Liver (tissue), 9 donors: ENCODE data around the gene MISP3. TPM values are rescaled to one million over a fixed set of nuclear protein-coding genes. Genes with fewer than 3 reads are reported as not detected.

Experiments
- DNase-seq: peaks from one replicate; pipeline ENCODE4 v3.0.0-alpha.2; 2017; ENCODE audit warnings: low spot score
- H3K27ac ChIP-seq, 2 donors: one replicate each; pipeline ENCODE4 v1.7.0; 2013; ENCODE audit warnings: inconsistent platforms in 2 of 2, low read length in 2 of 2, control low read depth in 1 of 2, low read depth in 1 of 2, mild to moderate bottlenecking in 1 of 2
- H3K27me3 ChIP-seq, 4 donors: one replicate each; pipeline versions ENCODE4 v1.6.1 to v1.7.0; 2013; ENCODE audit warnings: low read length in 3 of 4, inconsistent platforms in 1 of 4, mild to moderate bottlenecking in 1 of 4, moderate library complexity in 1 of 4; ENCODE audit not compliant: control insufficient read depth in 4 of 4, insufficient read depth in 4 of 4
- H3K36me3 ChIP-seq, 4 donors: one replicate each; pipeline versions ENCODE4 v1.6.1 to v1.7.0; 2013; ENCODE audit warnings: low read length in 3 of 4, mild to moderate bottlenecking in 3 of 4, low read depth in 1 of 4, moderate library complexity in 1 of 4; ENCODE audit not compliant: control insufficient read depth in 4 of 4, insufficient read depth in 3 of 4
- H3K4me1 ChIP-seq, 4 donors: one replicate each; pipeline versions ENCODE4 v1.6.1 to v1.7.0; 2013; ENCODE audit warnings: low read length in 3 of 4, mild to moderate bottlenecking in 3 of 4, moderate library complexity in 1 of 4; ENCODE audit not compliant: control insufficient read depth in 4 of 4, insufficient read depth in 4 of 4
- H3K4me3 ChIP-seq, 3 donors: one replicate each; pipeline versions ENCODE4 v1.6.1 to v1.7.0; 2013; ENCODE audit warnings: low read length in 3 of 3, control low read depth in 1 of 3, low read depth in 1 of 3, mild to moderate bottlenecking in 1 of 3
- H3K9ac ChIP-seq, 2 donors: one replicate each; pipeline ENCODE4 v1.7.0; 2013; ENCODE audit warnings: low read length in 2 of 2, mild to moderate bottlenecking in 2 of 2, moderate library complexity in 2 of 2, control low read depth in 1 of 2, low read depth in 1 of 2
- H3K9me3 ChIP-seq, 4 donors: one replicate each; pipeline versions ENCODE4 v1.6.1 to v1.7.0; 2013; ENCODE audit warnings: low read length in 3 of 4; ENCODE audit not compliant: control insufficient read depth in 4 of 4
- EGR1 ChIP-seq, 2 donors: IDR thresholded peaks; 2 replicates each; pipeline ENCODE4 v1.6.1; 2016 to 2018; ENCODE audit warnings: antibody characterized with exemption in 2 of 2, low read depth in 2 of 2
- FOXA2 ChIP-seq: IDR thresholded peaks from 2 replicates; pipeline ENCODE4 v1.6.1; 2016; ENCODE audit warnings: antibody characterized with exemption
- HNF4A ChIP-seq, 2 donors: conservative IDR thresholded peaks; 2 replicates each; pipeline ENCODE4 v1.6.1; 2016; ENCODE audit warnings: antibody characterized with exemption in 2 of 2, mild to moderate bottlenecking in 2 of 2
- HNF4G ChIP-seq: IDR thresholded peaks from 2 replicates; pipeline ENCODE4 v1.6.1; 2016; ENCODE audit warnings: antibody characterized with exemption
- JUND ChIP-seq, 2 donors: IDR thresholded peaks; 2 replicates each; pipeline ENCODE4 v1.6.1; 2016; ENCODE audit warnings: antibody characterized with exemption in 2 of 2
- NR2F2 ChIP-seq: IDR thresholded peaks from 2 replicates; pipeline ENCODE4 v1.6.1; 2016; ENCODE audit warnings: antibody characterized with exemption
- RAD21 ChIP-seq, 2 donors: IDR thresholded peaks; 2 replicates each; pipeline ENCODE4 v1.6.1; 2016; ENCODE audit warnings: antibody characterized with exemption in 2 of 2, mild to moderate bottlenecking in 2 of 2
- REST ChIP-seq: IDR thresholded peaks from 2 replicates; pipeline ENCODE4 v1.6.1; 2016; ENCODE audit warnings: antibody characterized with exemption, mild to moderate bottlenecking
- RXRA ChIP-seq, 2 donors: IDR thresholded peaks; 2 replicates each; pipeline ENCODE4 v1.6.1; 2017 to 2018; ENCODE audit warnings: antibody characterized with exemption in 2 of 2, mild to moderate bottlenecking in 1 of 2
- SP1 ChIP-seq: IDR thresholded peaks from 2 replicates; pipeline ENCODE4 v1.6.1; 2018; ENCODE audit warnings: antibody characterized with exemption, mild to moderate bottlenecking
- TAF1 ChIP-seq: conservative IDR thresholded peaks from 2 replicates; pipeline ENCODE4 v1.6.1; 2016; ENCODE audit warnings: antibody characterized with exemption, mild to moderate bottlenecking
- YY1 ChIP-seq: IDR thresholded peaks from 2 replicates; pipeline ENCODE4 v1.6.1; 2016; ENCODE audit warnings: antibody characterized with exemption, mild to moderate bottlenecking
- WGBS: extraction: QIAGEN DNeasy Blood & Tissue Kit; methylation state at CpG from one replicate; pipeline ENCODE4 v1.1.7; 2013; 5-methylcytosine and 5-hydroxymethylcytosine counted together
- polyA plus RNA-seq, 2 donors: library from polyadenylated mRNA; stranded (reverse) in 1 of 2; unstranded in 1 of 2; fragments of 200-250 nt in 1 of 2; fragments of >200 nt in 1 of 2; fragmentation: Nextera tagmentation in 1 of 2; extraction: Ambion mirVana in 1 of 2; gene quantifications; one replicate each; pipeline versions ENCODE4 v1.2.1 to v1.2.3, GENCODE V29; 2013 to 2015
- total RNA-seq, 2 donors: library from RNA; depleted of rRNA; stranded (reverse); fragments of >200 nt; gene quantifications; one replicate each; pipeline ENCODE4 v1.2.3, GENCODE V29; 2014
- TF ChIP-seq, protein P1 (sequence below): IDR thresholded peaks from 2 replicates; pipeline ENCODE4 v1.6.1; 2016; ENCODE audit warnings: antibody characterized with exemption
- TF ChIP-seq, protein P2 (sequence below): IDR thresholded peaks from 2 replicates; pipeline ENCODE4 v1.6.1; 2016; ENCODE audit warnings: antibody characterized with exemption
- TF ChIP-seq, protein P3 (sequence below): IDR thresholded peaks from 2 replicates; pipeline ENCODE4 v1.6.1; 2016; ENCODE audit warnings: antibody characterized with exemption
- donor health status: healthy.
- donor health status: healthy.
- donor health status: healthy.
- donor health status: healthy.
- donor health status: healthy.

Gene MISP3
- total and polyA plus RNA-seq, 4 donors, result 0.28 to 3.9 (median 2.8) TPM

DNA sequence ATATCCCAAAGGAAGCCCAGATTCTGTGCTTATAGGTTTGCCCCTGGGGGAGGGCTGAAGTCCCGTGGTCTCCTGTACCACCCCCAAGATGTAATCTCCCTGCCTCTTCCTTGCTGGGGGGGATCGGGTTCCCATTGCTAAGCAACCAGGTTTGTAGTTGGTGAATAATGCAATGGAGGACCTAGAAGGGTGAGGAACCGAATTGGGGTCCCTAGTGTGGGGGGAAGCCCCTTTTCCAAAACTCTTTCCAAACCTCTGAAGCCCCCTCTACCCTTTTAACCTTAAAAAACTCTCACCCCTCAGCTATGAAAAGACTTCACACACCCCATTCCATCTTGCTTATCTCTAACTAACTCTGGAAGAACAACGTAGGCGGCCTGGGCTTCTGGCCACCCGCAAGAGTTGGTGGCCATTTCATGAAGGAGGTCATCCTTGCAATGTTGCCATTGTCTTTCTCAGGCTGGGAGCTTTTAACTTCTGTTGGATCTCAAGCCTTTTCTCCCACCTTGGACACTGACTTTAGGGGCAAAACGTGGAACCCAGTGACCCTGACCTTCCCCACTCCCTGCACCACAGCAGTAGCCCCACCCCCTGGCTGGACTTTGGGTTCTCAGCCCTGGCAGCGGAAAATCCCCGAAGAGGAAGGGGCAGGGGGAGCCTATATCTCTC, 11.4 kb upstream of the MISP3 start:
- TF ChIP-seq, protein P1, sequence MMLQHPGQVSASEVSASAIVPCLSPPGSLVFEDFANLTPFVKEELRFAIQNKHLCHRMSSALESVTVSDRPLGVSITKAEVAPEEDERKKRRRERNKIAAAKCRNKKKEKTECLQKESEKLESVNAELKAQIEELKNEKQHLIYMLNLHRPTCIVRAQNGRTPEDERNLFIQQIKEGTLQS, result no peak
- TF ChIP-seq, protein P2, sequence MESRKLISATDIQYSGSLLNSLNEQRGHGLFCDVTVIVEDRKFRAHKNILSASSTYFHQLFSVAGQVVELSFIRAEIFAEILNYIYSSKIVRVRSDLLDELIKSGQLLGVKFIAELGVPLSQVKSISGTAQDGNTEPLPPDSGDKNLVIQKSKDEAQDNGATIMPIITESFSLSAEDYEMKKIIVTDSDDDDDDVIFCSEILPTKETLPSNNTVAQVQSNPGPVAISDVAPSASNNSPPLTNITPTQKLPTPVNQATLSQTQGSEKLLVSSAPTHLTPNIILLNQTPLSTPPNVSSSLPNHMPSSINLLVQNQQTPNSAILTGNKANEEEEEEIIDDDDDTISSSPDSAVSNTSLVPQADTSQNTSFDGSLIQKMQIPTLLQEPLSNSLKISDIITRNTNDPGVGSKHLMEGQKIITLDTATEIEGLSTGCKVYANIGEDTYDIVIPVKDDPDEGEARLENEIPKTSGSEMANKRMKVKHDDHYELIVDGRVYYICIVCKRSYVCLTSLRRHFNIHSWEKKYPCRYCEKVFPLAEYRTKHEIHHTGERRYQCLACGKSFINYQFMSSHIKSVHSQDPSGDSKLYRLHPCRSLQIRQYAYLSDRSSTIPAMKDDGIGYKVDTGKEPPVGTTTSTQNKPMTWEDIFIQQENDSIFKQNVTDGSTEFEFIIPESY, result no peak
- TF ChIP-seq SP1, result peak; percentile 70
- TF ChIP-seq HNF4G, result peak; percentile 96
- TF ChIP-seq, protein P3, sequence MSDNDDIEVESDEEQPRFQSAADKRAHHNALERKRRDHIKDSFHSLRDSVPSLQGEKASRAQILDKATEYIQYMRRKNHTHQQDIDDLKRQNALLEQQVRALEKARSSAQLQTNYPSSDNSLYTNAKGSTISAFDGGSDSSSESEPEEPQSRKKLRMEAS, result peak; percentile 69
- TF ChIP-seq REST, result peak; percentile 56
- TF ChIP-seq YY1, result peak; percentile 45
- peak in 1 of 2 donors; percentile 40 for TF ChIP-seq JUND (IDR thresholded peaks at IDR 0.05)
- TF ChIP-seq HNF4A (conservative IDR thresholded peaks at IDR 0.05), result peak; percentile 95 to 97
- peak in 1 of 2 donors; percentile 22 for TF ChIP-seq EGR1 (IDR thresholded peaks at IDR 0.05; ENCODE audit: low read depth in 2 of 2)
- peak; percentile 83 to 84 for TF ChIP-seq RXRA (IDR thresholded peaks at IDR 0.05)
- peak; percentile 59 for TF ChIP-seq NR2F2
- TF ChIP-seq FOXA2, result no peak
- Histone ChIP-seq H3K27me3 (peaks cover 0 to 3% (median 0%) of the 10 kb centered on the region in 4 donors), H3K9me3 (no peaks in the 10 kb centered on the region), H3K36me3 (peaks cover 0 to 7% (median 4%) of the 10 kb centered on the region in 4 donors), H3K4me3 (peak overlapping the region; percentile 53 to 79 (median 60)), H3K4me1 (peaks cover 1 to 41% (median 24%) of the 10 kb centered on the region in 4 donors), H3K9ac (peak overlapping the region in 1 of 2 donors; percentile 65), H3K27ac (peak overlapping the region; percentile 84 to 89)
- 20% methylated on average over 9 of the region's 9 CpGs for WGBS
- DNase-seq, result no peak

GRCh38 chr19:14061751-14062557, 10.6 kb upstream of the MISP3 start, which contains the start of gene PALM3:
Gene PALM3 (minus strand): TSS chr19:14062076. CDS start chr19:14061980, 96 bp downstream.
- Histone ChIP-seq H3K27me3 (peaks cover 0 to 3% (median 0%) of the 10 kb centered on the region in 4 donors), H3K27ac (peak within 1 kb of the TSS; percentile 84 to 89)
- WGBS, result 33% methylated on average over 19 of the region's 19 CpGs

More at GRCh38 chr19:14061751-14062557, 10.6 kb upstream of the MISP3 start, which contains the start of gene PALM3:
- Histone ChIP-seq H3K4me3 (peak within 1 kb of the TSS; percentile 53 to 79 (median 60)), H3K36me3 (peaks cover 0 to 2% (median 0%) of the 10 kb centered on the region in 4 donors), H3K4me1 (peaks cover 1 to 41% (median 24%) of the 10 kb centered on the region in 4 donors), H3K9ac (peak within 1 kb of the TSS in 1 of 2 donors; percentile 65), H3K9me3 (no peaks in the 10 kb centered on the region)
- DNase-seq, result no peak
- TF ChIP-seq HNF4A (conservative IDR thresholded peaks at IDR 0.05) (peak in 1 of 2 donors; percentile 3), REST (peak; percentile 42), RXRA (IDR thresholded peaks at IDR 0.05) (peak in 1 of 2 donors; percentile 27), HNF4G (no peak), SP1 (peak; percentile 37), RAD21 (IDR thresholded peaks at IDR 0.05) (no peak), TAF1 (peak; percentile 67)
